Vagina (tissue), 2 donors: ENCODE data around the gene SPAG16. TPM values are rescaled to one million over a fixed set of nuclear protein-coding genes. Genes with fewer than 3 reads are reported as not detected.

ENCODE experiments used
- DNase-seq, 2 donors: peaks; one replicate each; pipeline ENCODE4 v3.0.0-alpha.2; 2017; ENCODE audit errors: extremely low spot score in 2 of 2
- H3K27ac ChIP-seq: fragments of 200-600 bp; sonication (generic); one replicate; pipeline ENCODE4 v1.5.1; 2019
- H3K27me3 ChIP-seq: fragments of 200-600 bp; sonication (generic); one replicate; pipeline ENCODE4 v1.5.1; 2019
- H3K36me3 ChIP-seq, 2 donors: fragments of 200-600 bp; sonication (generic); one replicate each; pipeline ENCODE4 v1.5.1; 2017 to 2019
- H3K4me1 ChIP-seq: fragments of 200-600 bp; sonication (generic); one replicate; pipeline ENCODE4 v1.5.1; 2019
- H3K4me3 ChIP-seq, 2 donors: fragments of 200-600 bp; sonication (generic); 1 replicate in 1 of 2; 2 replicates in 1 of 2; pipeline ENCODE4 v1.5.1; 2016 to 2019
- H3K9me3 ChIP-seq: fragments of 200-600 bp; sonication (generic); one replicate; pipeline ENCODE4 v1.5.1; 2019
- CTCF ChIP-seq, 3 experiments: fragments of 450-650 bp in 2 of 3; fragments of 200-600 bp in 1 of 3; sonication (generic) in 1 of 3; IDR thresholded peaks; one replicate each; pipeline ENCODE4 v1.5.1; 2017 to 2019; ENCODE audit warnings: antibody characterized with exemption in 3 of 3, mild to moderate bottlenecking in 2 of 3, moderate library complexity in 2 of 3
- POLR2A ChIP-seq, 2 donors: fragments of 450-650 bp; IDR thresholded peaks; one replicate each; pipeline ENCODE4 v1.6.1; 2017; ENCODE audit warnings: antibody characterized with exemption in 2 of 2, mild to moderate bottlenecking in 2 of 2, moderate library complexity in 2 of 2
- POLR2AphosphoS5 ChIP-seq, 2 donors: sonication (generic); formaldehyde crosslinking; IDR thresholded peaks; one replicate each; pipeline ENCODE4 v1.9.0; 2017; ENCODE audit warnings: antibody characterized with exemption in 2 of 2, mild to moderate bottlenecking in 2 of 2, low read depth in 1 of 2; ENCODE audit not compliant: insufficient read depth in 1 of 2
- intact Hi-C: fragments of 100-400 bp; cut with DNase I; formaldehyde crosslinking; loops from one replicate; pipeline ENCODE4 v1.15.1; 2023
- total RNA-seq: library from RNA; depleted of rRNA; stranded (reverse); fragments of >200 nt; gene quantifications from one replicate; pipeline ENCODE4 v1.2.3, GENCODE V29; 2016

The SPAG16 gene
- total RNA-seq, 1 donor from 2014 or later: 30.2 TPM

GRCh38 chr2:214014551-214015220 is 730.4 kb downstream of the SPAG16 start:
- no peak for DNase-seq
- Histone ChIP-seq H3K9me3 (no peaks in the 10 kb centered on the region), H3K4me1 (no peaks in the 10 kb centered on the region), H3K36me3 (no peaks in the 10 kb centered on the region), H3K27me3 (no peaks in the 10 kb centered on the region), H3K27ac (no peak overlapping the region), H3K4me3 (no peak overlapping the region)
- TF ChIP-seq CTCF (IDR thresholded peaks at IDR 0.05) (no peak), POLR2A (IDR thresholded peaks at IDR 0.05) (no peak), POLR2AphosphoS5 (IDR thresholded peaks at IDR 0.05; ENCODE audit: insufficient read depth in 1 of 2, low read depth in 1 of 2) (no peak)
- intact Hi-C loops: no loop called here

DNA sequence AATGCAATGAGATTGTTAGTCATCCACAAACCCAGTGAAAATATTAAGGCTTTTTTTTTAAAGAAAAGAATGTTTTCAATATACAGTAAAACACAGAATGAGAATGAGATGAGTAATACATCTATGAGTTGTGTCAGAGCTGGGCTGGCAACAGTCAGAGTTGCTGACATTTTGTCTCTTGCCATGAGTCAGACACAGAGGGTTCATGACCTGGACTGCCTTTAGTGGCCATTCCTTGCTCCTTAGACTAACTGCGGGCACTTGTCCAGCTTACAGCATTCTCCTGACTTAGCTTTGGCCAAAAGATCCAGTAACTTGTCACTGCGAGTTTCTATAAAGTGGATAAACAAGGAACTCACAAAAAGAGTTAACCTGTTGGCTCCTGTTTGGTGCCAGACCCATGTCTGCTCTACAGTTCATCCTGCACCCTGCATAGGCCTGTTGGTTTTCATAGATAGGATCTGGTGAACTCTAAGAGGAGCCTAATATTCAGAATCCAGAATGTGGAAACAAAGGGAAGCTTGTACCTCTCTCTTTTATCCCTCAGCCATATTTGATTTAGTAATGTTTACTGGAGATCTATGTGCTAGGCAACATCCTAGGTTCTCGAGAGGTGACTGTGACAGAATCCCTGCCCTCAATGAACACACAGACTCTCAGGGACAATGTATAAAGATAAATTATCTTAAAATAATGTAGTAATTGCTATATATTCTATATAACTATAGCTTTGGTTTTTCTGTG is 735.1 kb downstream of the SPAG16 start:
- Histone ChIP-seq H3K36me3 (no peaks in the 10 kb centered on the region), H3K27ac (no peak overlapping the region), H3K4me1 (no peaks in the 10 kb centered on the region), H3K4me3 (no peak overlapping the region), H3K9me3 (no peaks in the 10 kb centered on the region), H3K27me3 (no peaks in the 10 kb centered on the region)
- intact Hi-C loops: no loop called here
- no peak for DNase-seq
- TF ChIP-seq POLR2A (IDR thresholded peaks at IDR 0.05) (no peak), POLR2AphosphoS5 (IDR thresholded peaks at IDR 0.05; ENCODE audit: insufficient read depth in 1 of 2, low read depth in 1 of 2) (no peak), CTCF (IDR thresholded peaks at IDR 0.05) (no peak)

DNA sequence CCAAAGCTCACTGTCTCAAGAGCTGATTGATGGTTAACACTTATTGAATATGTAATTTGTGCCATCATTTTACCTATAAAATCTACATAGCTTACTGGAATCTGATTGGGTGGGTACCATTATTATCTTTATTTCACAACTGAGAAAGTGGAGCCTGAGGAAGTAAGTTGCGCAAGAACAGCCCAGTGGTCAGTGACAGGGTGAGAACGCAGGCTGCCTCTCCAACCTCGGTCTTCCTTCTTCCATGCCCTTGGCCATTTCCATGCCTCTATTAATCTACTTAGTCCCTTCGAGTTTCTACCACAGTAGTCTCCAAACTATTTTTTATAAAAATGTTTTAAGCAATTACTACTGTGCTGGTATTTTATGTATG is 735.7 kb downstream of the SPAG16 start:
- Histone ChIP-seq H3K4me1 (no peaks in the 10 kb centered on the region), H3K27ac (no peak overlapping the region), H3K9me3 (no peaks in the 10 kb centered on the region), H3K36me3 (no peaks in the 10 kb centered on the region), H3K4me3 (no peak overlapping the region), H3K27me3 (no peaks in the 10 kb centered on the region)
- intact Hi-C loops: no loop called here
- no peak for TF ChIP-seq CTCF (IDR thresholded peaks at IDR 0.05)
- no peak for TF ChIP-seq POLR2A (IDR thresholded peaks at IDR 0.05)
- no peak for TF ChIP-seq POLR2AphosphoS5 (IDR thresholded peaks at IDR 0.05; ENCODE audit: insufficient read depth in 1 of 2, low read depth in 1 of 2)
- DNase-seq: no peak

- Histone ChIP-seq H3K27me3 (no peaks in the 10 kb centered on the region), H3K9me3 (no peaks in the 10 kb centered on the region), H3K4me3 (no peak overlapping the region), H3K36me3 (no peaks in the 10 kb centered on the region), H3K27ac (no peak overlapping the region), H3K4me1 (no peaks in the 10 kb centered on the region)
- intact Hi-C loops: no loop called here
- TF ChIP-seq CTCF (IDR thresholded peaks at IDR 0.05): no peak
- no peak for TF ChIP-seq POLR2A (IDR thresholded peaks at IDR 0.05)
- TF ChIP-seq POLR2AphosphoS5 (IDR thresholded peaks at IDR 0.05; ENCODE audit: insufficient read depth in 1 of 2, low read depth in 1 of 2): no peak
- DNase-seq: no peak
Measured at GRCh38 chr2:214029190-214029589, 744.9 kb downstream of the SPAG16 start.

GRCh38 chr2:214031566-214031965 is 747.3 kb downstream of the SPAG16 start:
- H3K9me3 ChIP-seq: no peaks in the 10 kb centered on the region
- no peaks in the 10 kb centered on the region for H3K4me1 ChIP-seq
- TF ChIP-seq POLR2A (IDR thresholded peaks at IDR 0.05) (no peak), CTCF (IDR thresholded peaks at IDR 0.05) (no peak), POLR2AphosphoS5 (IDR thresholded peaks at IDR 0.05; ENCODE audit: insufficient read depth in 1 of 2, low read depth in 1 of 2) (no peak)
- H3K4me3 ChIP-seq: no peak overlapping the region
- H3K27ac ChIP-seq: no peak overlapping the region
- H3K36me3 ChIP-seq: no peaks in the 10 kb centered on the region
- no peaks in the 10 kb centered on the region for H3K27me3 ChIP-seq
- intact Hi-C loops: no loop called here
- DNase-seq: no peak
